IPS-18c (cell line): Measurements from ENCODE around the gene KLK10.

ENCODE experiments used
- H3K4me3 ChIP-seq: 2 replicates; pipeline ENCODE4 v1.7.0; 2013; ENCODE audit warnings: low read depth, mild to moderate bottlenecking, low read length, moderate library complexity; ENCODE audit not compliant: insufficient read depth
- H3K9me3 ChIP-seq: one replicate; pipeline ENCODE4 v1.6.1; 2013; ENCODE audit warnings: mild to moderate bottlenecking, low read length, moderate library complexity; ENCODE audit not compliant: control insufficient read depth, insufficient read depth

Gene KLK10

DNA sequence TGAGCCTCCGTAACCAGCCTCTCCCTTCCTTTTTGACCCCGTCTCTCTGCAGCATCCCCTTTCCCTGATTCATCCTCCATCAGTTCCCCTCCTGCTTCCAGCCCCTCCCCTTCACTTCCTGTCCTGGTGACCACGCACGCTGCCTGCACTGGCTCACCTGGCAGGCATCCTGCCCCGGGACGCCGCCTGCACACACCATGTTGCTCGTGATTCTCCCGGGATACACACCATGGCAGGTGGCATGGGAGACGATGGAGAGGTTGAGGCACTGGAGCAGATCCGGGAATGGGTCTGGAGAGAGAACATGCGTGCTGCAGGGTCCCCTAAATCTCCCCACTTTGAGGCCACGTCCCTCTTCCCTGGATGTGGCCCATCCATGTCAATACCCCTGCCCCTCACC is 11.1 kb upstream of the KLK10 start:
- Histone ChIP-seq H3K4me3 (no peak overlapping the region), H3K9me3 (no peaks in the 10 kb centered on the region)

- no peaks in the 10 kb centered on the region for H3K9me3 ChIP-seq
- no peak overlapping the region for H3K4me3 ChIP-seq
Observed at GRCh38 chr19:51029718-51030117, 10.2 kb upstream of the KLK10 start.

DNA sequence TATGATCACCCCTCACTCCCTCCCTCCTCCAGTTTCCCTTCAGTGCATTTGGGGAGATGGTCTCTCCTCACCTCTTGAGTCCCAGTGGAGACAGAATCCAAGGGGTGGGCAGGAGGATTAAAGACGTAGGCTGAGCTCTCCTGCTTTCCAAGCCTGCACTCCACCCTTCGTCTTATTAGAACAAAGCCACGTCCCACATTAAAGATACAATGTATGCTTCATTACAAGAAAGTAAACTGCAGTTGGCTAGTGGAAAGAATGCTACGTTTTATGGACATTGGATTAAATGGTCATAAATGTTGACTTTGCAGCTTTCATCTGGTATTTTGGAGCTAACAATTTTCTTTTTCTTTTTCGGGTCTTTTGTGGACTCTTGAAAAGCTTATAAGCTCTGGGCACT is 8.4 kb upstream of the KLK10 start:
- Histone ChIP-seq H3K4me3 (no peak overlapping the region), H3K9me3 (no peaks in the 10 kb centered on the region)

DNA sequence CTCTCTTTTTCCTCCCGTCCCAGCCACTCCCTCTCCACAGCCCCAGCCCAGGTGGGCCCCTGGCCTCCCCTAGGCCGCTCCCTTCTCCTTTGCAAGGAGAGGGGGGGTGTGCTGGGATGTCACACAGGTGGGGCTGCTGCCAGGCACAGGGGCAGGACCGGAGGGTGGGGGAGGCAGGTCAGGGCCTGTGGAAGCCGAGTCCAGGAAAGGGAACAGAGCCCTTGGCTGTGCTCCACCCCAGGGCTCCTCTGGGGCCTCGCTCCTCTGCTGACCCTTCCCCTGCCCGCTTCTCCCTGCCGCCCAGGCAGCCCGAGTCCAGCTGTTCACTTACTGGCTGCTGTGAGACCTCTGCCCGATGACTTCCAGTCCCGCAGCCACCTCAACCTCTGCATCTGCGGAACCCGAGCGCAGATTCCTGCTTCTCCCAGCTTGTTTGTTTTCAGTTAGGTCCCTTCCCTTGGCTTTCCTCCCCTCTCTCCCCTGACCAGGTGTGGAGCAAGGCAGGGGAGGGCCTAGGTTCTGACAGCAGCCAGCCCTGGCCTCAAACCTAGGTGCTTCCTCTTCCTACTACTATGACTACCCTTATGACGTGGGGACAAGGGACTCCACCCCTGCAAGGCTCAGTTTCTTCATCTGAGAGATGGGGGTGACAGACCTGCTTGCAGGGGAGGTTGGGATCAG is 7.8 kb upstream of the KLK10 start:
- Histone ChIP-seq H3K4me3 (no peak overlapping the region), H3K9me3 (no peaks in the 10 kb centered on the region)

GRCh38 chr19:51026554-51026831 is 7.0 kb upstream of the KLK10 start, which contains the start of gene KLK11:
Gene KLK11, minus strand, starts transcription at chr19:51026616. Its CDS starts 985 bp downstream, at chr19:51025631.
- Histone ChIP-seq H3K4me3 (no peak within 1 kb of the TSS), H3K9me3 (no peaks in the 10 kb centered on the region)

- H3K9me3 ChIP-seq: no peaks in the 10 kb centered on the region
- no peak overlapping the region for H3K4me3 ChIP-seq
Observed at GRCh38 chr19:51025809-51026553, 6.5 kb upstream of the KLK10 start.

DNA sequence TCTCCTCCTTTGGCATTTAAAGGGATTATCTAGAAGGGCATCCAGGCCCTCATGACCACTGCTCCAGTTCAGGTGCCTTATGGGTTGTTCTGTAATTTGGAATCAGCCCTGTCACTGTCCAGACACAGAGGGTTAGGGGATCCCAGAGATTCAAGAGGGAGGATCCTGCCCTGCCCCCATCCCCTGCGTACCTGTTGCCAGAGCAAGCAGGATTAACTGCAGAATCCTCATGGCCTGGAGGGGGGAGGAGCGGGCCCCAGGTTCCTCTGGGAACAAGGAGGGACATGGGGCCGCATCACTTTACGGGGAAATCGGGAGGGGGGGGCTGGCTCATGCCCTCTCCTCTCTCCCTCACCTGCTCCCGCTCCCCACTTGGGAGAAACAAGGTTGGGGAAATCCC is 5.9 kb upstream of the KLK10 start:
- H3K9me3 ChIP-seq: no peaks in the 10 kb centered on the region
- no peak overlapping the region for H3K4me3 ChIP-seq

DNA sequence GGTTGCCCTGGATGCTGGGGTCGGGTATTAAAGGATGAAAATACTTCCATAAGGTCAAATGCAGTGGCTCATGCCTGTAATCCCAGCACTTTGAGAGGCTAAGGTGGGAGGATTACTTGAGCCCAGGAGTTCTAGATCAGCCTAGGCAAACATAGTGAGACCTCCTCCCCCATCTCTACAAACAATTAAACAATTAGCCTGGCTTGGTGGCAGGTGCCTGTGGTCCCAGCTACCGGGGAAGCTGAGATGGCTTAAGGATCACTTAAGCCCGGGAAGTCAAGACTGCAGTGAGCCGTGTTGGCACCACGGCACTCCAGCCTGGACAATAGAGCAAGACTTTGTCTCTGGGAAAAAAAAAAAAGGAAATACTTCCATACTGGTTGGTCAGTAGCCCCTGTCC is 5.4 kb upstream of the KLK10 start:
- Histone ChIP-seq H3K9me3 (no peaks in the 10 kb centered on the region), H3K4me3 (no peak overlapping the region)

DNA sequence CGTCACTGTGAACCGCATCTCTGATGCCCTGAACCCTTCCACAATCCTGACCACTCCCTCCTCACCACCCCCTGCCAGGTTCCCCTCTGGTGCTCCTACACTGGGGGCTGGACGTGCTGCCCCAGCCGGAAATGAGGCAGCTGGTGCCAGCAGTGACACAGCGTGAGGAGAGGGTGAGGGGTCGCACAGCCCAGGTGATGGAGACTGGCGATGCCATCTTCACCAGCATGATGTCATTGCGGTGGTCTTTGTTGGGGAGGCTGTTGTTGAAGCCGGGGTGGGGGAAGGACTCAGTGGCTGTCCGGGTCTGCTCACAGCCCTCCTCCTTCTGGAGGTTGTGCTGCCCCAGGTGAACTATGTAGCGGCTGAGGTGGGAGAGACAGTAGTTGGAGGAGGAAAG is 4.4 kb upstream of the KLK10 start:
- Histone ChIP-seq H3K4me3 (no peak overlapping the region), H3K9me3 (no peaks in the 10 kb centered on the region)

DNA sequence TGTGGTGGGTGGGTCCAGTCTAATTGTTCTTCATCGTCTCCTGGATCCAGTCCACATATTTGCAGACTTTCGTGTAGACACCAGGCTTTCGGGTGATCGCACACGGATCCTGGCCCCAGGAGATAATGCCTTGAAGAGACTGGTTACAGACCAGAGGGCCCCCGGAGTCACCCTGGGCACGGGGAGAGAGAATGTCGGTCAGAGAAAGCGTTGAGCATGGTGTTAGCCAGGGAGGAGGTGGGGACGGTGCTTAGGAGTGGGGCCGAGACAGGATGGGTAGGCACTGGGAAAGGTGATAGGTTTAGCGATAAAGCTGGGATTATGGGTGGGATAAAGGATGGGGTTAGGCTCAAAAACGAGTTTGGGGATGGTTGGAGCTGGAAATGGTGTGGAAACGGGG is 3.0 kb upstream of the KLK10 start:
- H3K9me3 ChIP-seq: no peaks in the 10 kb centered on the region

GRCh38 chr19:51020988-51021651 is 1.6 kb upstream of the KLK10 start:
- Histone ChIP-seq H3K4me3 (no peak overlapping the region), H3K9me3 (no peaks in the 10 kb centered on the region)

More for the DNA sequence above, 3.0 kb upstream of the KLK10 start:
- H3K4me3 ChIP-seq: no peak overlapping the region

- Histone ChIP-seq H3K4me3 (peak overlapping the region; percentile 49), H3K9me3 (no peaks in the 10 kb centered on the region)
Observed at GRCh38 chr19:51018745-51019543, 565 bp downstream of the KLK10 start.

GRCh38 chr19:51016798-51017683 is 2.5 kb downstream of the KLK10 start:
- Histone ChIP-seq H3K4me3 (peak overlapping the region; percentile 78), H3K9me3 (no peaks in the 10 kb centered on the region)

GRCh38 chr19:51015691-51016267 is 3.7 kb downstream of the KLK10 start:
- Histone ChIP-seq H3K4me3 (no peak overlapping the region), H3K9me3 (no peaks in the 10 kb centered on the region)

DNA sequence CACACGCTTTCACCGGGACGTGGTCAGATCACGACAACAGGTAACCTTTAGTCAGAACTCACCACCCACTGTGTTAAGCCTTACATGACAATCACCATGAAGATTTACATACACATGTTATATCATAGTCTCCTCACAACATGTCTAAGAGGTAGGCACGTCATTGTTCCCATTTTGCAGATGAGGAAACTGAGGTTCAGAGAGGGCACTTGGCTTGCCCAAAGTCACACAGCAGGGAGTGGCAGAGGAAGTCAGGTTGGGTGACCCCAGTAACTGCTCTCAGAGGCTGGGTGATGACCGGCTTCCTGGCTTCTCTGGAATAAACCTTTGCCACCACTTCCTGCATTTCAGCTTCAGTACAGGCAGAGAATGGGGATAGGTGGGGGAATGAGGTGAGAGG is 5.3 kb downstream of the KLK10 start:
- H3K9me3 ChIP-seq: no peaks in the 10 kb centered on the region
- no peak overlapping the region for H3K4me3 ChIP-seq

- H3K4me3 ChIP-seq: no peak overlapping the region
- H3K9me3 ChIP-seq: no peaks in the 10 kb centered on the region
Observed at GRCh38 chr19:51012661-51013190, 6.8 kb downstream of the KLK10 start.
